Neutrophil (primary cell): ENCODE data around the gene WBP1.

ENCODE experiments used
- H3K27ac ChIP-seq: fragments of 200-600 bp; sonication (generic); 2 replicates; pipeline ENCODE4 v1.5.1; 2016; ENCODE audit warnings: mild to moderate bottlenecking, moderate library complexity
- H3K27me3 ChIP-seq: fragments of 200-600 bp; sonication (generic); 2 replicates; pipeline ENCODE4 v1.6.0; 2016; ENCODE audit warnings: mild to moderate bottlenecking
- H3K36me3 ChIP-seq: fragments of 200-600 bp; sonication (generic); 2 replicates; pipeline ENCODE4 v1.5.1; 2017
- H3K4me1 ChIP-seq, 2 experiments: fragments of 200-600 bp in 1 of 2; sonication (generic) in 1 of 2; 1 replicate in 1 of 2; 2 replicates in 1 of 2; pipeline versions ENCODE4 v1.5.1 to v1.6.1; 2013 to 2016; ENCODE audit warnings: low read depth in 1 of 2, low read length in 1 of 2, mild to moderate bottlenecking in 1 of 2, moderate library complexity in 1 of 2; ENCODE audit not compliant: control insufficient read depth in 1 of 2, insufficient read depth in 1 of 2
- H3K4me3 ChIP-seq, 2 experiments: fragments of 200-600 bp in 1 of 2; sonication (generic) in 1 of 2; 1 replicate in 1 of 2; 2 replicates in 1 of 2; pipeline ENCODE4 v1.5.1; 2013 to 2016; ENCODE audit warnings: low read depth in 1 of 2, low read length in 1 of 2, mild to moderate bottlenecking in 1 of 2, moderate library complexity in 1 of 2
- H3K9me3 ChIP-seq: fragments of 200-600 bp; sonication (generic); 2 replicates; pipeline ENCODE4 v1.5.1; 2016
- TF ChIP-seq, protein P1 (sequence below): fragments of 200-600 bp; sonication (generic); IDR thresholded peaks from 2 replicates; pipeline ENCODE4 v1.5.1; 2016; ENCODE audit warnings: antibody characterized with exemption

The WBP1 gene

DNA sequence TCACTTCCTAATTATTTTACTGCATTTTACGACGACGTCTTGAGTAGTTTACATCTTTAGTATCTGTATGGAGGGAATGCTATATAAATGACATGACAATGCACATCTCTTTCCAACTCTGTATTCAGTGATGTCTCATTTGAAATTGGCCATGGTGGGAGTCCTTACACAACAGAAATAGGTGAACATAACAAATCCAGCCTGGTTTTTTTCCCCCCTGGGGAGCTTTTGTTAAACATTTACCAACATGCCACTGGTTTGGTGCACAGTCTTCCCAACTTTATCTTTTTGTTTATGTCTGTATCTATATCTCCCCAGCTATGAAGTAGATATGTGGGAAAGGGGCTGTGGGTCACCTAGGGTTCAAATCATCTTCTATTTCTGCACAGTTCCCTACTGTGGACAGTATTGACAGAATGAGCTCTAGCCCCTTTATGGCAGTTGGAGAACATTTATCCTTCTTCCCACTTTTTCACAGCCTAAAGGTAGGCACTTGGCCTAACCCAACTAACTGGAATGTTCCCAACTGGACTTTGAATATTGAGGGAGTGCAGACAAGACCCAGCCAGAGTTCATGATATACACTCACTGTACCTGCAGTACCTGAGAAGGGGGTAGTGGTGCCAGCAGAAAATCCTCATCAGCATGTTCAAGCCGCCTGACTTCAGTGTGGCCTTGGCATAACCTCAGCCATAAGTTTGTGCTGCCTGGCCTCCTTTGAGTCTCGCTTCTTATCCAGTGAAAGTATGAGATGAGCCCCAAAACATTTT is 10.8 kb upstream of the WBP1 start:
- no peak overlapping the region for H3K27ac ChIP-seq
- peaks cover 63% of the 10 kb centered on the region for H3K27me3 ChIP-seq
- H3K9me3 ChIP-seq, result no peaks in the 10 kb centered on the region
- TF ChIP-seq, protein P1, sequence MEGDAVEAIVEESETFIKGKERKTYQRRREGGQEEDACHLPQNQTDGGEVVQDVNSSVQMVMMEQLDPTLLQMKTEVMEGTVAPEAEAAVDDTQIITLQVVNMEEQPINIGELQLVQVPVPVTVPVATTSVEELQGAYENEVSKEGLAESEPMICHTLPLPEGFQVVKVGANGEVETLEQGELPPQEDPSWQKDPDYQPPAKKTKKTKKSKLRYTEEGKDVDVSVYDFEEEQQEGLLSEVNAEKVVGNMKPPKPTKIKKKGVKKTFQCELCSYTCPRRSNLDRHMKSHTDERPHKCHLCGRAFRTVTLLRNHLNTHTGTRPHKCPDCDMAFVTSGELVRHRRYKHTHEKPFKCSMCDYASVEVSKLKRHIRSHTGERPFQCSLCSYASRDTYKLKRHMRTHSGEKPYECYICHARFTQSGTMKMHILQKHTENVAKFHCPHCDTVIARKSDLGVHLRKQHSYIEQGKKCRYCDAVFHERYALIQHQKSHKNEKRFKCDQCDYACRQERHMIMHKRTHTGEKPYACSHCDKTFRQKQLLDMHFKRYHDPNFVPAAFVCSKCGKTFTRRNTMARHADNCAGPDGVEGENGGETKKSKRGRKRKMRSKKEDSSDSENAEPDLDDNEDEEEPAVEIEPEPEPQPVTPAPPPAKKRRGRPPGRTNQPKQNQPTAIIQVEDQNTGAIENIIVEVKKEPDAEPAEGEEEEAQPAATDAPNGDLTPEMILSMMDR, result no peak
- no peaks in the 10 kb centered on the region for H3K36me3 ChIP-seq
- H3K4me1 ChIP-seq, result no peaks in the 10 kb centered on the region
- no peak overlapping the region for H3K4me3 ChIP-seq

DNA sequence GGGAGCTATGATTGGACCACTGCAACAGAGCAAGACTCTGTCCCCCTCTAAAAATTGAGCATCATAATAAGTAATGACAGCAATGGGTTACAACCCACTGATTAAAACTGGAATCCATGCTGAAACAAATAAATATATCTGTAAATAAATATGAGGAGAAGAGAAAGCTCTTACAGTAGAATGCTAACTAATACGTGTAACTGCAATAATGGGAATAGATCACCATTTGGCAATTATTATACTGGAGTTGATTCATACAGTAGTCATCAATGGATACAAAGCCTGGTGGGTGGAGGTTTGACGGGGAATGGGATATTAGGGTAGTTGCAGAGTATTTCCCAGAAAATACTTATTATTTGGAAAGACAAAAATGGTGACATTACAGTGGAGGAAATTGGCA is 9.5 kb upstream of the WBP1 start:
- Histone ChIP-seq H3K27ac (no peak overlapping the region), H3K9me3 (no peaks in the 10 kb centered on the region), H3K27me3 (peaks cover 49% of the 10 kb centered on the region), H3K36me3 (no peaks in the 10 kb centered on the region), H3K4me3 (no peak overlapping the region), H3K4me1 (no peaks in the 10 kb centered on the region)
- TF ChIP-seq, protein P1, result no peak

DNA sequence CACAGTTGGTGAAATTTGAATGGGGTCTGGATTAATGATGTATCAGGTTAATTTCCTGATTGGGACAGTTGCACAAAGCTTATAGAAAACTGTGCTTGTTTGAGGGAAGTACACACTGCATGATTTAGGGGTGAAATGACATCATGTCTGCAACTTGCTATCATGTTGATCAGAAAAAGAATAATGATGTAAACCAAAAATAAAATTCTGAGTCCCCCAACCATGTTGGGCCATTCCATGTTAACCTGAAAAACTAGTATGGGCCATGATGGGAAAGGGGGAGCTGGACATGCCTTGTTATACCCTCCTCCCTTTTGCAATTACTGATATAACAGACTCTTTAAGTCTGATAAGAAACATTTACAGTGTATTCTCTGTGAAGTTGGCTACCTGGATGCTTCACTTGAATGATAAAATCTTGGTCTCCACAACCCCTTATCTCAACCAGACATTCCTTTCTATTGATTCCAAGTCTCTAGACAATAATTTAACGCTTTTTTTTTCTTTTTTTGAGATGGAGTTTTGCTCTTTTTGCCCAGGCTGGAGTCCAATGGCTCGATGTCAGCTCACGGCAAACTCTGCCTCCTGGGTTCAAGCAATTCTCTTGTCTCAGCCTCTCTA is 7.6 kb upstream of the WBP1 start:
- Histone ChIP-seq H3K27me3 (peaks cover 30% of the 10 kb centered on the region), H3K4me3 (no peak overlapping the region), H3K27ac (no peak overlapping the region), H3K4me1 (peaks cover 13 to 14% of the 10 kb centered on the region in 2 experiments), H3K9me3 (no peaks in the 10 kb centered on the region), H3K36me3 (no peaks in the 10 kb centered on the region)
- TF ChIP-seq, protein P1, result no peak

DNA sequence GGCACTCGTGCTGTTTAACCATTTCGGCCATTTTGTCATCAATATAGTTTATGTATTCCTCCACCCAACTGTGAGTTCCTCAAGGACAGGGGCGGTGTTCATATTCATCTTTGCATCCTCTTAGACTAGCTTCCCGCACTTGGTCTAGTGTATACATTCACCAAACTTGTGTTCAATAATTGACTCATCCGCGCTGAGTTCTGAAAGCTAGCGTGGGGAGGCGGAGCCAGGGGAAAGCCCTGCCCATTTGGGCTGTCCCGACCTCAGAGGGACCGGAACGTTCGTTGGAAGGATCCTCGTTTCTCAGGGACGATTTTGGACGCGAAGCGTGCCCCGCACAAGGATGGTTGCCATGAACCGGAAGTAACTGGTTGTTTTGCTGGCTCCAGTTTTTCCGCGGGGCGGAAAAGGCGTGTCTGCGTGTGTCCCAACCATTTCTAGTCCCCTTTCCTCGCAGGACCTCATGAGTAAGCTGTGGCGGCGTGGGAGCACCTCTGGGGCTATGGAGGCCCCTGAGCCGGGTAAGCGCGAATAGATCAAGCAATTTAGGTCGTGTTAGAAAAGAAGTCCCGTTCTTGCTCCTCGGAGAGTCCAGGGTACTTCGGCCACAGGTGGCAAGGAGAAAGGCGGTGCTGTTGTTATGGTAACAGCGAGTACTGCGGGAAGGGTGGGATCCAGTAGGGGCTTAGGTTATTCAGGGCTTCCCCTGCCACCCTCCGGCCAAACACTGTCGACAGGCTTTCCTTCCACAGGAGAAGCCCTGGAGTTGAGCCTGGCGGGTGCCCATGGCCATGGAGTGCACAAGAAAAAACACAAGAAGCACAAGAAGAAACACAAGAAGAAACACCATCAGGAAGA is 3.4 kb upstream of the WBP1 start, which contains the start of gene INO80B:
Gene INO80B (plus strand): TSS at position 434 of the 858 bp plus-strand sequence. CDS start 30 bp downstream, at position 464.
- TF ChIP-seq, protein P1, result peak; percentile 10
- peak within 1 kb of the TSS; percentile 83 for H3K27ac ChIP-seq
- peaks cover 4% of the 10 kb centered on the region for H3K36me3 ChIP-seq
- peak within 1 kb of the TSS; percentile 85 to 97 for H3K4me3 ChIP-seq
- H3K4me1 ChIP-seq, result peaks cover 40 to 44% of the 10 kb centered on the region in 2 experiments
- peaks cover 6% of the 10 kb centered on the region for H3K27me3 ChIP-seq
- H3K9me3 ChIP-seq, result no peaks in the 10 kb centered on the region

DNA sequence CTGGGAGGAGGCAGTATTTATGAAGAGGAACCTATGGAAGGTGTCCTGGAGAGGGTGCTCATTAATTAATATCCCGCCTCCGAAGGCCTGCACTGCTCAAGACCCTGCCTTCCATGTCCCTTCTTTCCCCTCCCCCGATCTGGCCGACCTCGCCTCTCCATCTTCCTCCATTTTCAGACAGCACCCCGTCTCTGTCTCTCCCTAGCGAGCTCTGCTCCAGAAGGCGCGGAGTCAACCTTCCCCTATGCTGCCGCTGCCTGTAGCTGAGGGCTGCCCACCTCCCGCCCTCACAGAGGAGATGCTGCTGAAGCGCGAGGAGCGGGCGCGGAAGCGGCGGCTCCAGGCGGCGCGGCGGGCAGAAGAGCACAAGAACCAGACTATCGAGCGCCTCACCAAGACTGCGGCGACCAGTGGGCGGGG is 1.1 kb upstream of the WBP1 start:
- H3K27me3 ChIP-seq, result no peaks in the 10 kb centered on the region
- H3K9me3 ChIP-seq, result no peaks in the 10 kb centered on the region
- peak overlapping the region; percentile 93 for H3K27ac ChIP-seq
- H3K36me3 ChIP-seq, result peaks cover 14% of the 10 kb centered on the region
- TF ChIP-seq, protein P1, result no peak
- H3K4me3 ChIP-seq, result peak overlapping the region; percentile 67 to 91
- H3K4me1 ChIP-seq, result peaks cover 40 to 44% of the 10 kb centered on the region in 2 experiments
